GM12801 (cell line): ENCODE data around the gene TMEM213.

Source experiments
- CTCF ChIP-seq: IDR thresholded peaks from one replicate; pipeline ENCODE4 v1.5.1; 2011; ENCODE audit warnings: control low read depth; ENCODE audit not compliant: insufficient read length; ENCODE audit errors: extremely low read depth

Gene TMEM213

GRCh38 chr7:138773817-138774216, 24.0 kb upstream of the TMEM213 start:
- TF ChIP-seq CTCF: no peak

- no peak for TF ChIP-seq CTCF
These were observed 21.5 kb upstream of the TMEM213 start for GRCh38 chr7:138776166-138776833.

GRCh38 chr7:138781004-138781403, 16.8 kb upstream of the TMEM213 start:
- TF ChIP-seq CTCF: no peak

- TF ChIP-seq CTCF: no peak
These were observed 13.1 kb upstream of the TMEM213 start for GRCh38 chr7:138784692-138785091.

GRCh38 chr7:138785587-138786437, 12.0 kb upstream of the TMEM213 start:
- TF ChIP-seq CTCF: no peak

- no peak for TF ChIP-seq CTCF
These were observed 1.7 kb upstream of the TMEM213 start for GRCh38 chr7:138796038-138796615.

- no peak for TF ChIP-seq CTCF
These were observed 1.0 kb downstream of the TMEM213 start for GRCh38 chr7:138798836-138799235.
